Endothelial cell of umbilical vein (primary cell): ENCODE results near the gene NFXL1. TPM values are rescaled to one million over a fixed set of nuclear protein-coding genes. Genes with fewer than 3 reads are reported as not detected.

Experiments used
- BruUV-seq: library from RNA; stranded (reverse); fragments of 400-500 nt; replicated peaks from 2 replicates; lab custom pipeline; 2021; lab: Mats Ljungman, UMichigan
- CTCF ChIA-PET: fragments of 300-600, 350-600 bp; sonication (Branson Sonifier 250); formaldehyde crosslinking; loops from one replicate; lab custom pipeline; 2021; ENCODE audit warnings: antibody characterized with exemption, inconsistent platforms; lab: Charles Lee
- POLR2A ChIA-PET: fragments of 300-600, 350-600 bp; sonication (Branson Sonifier 250); formaldehyde crosslinking; loops from one replicate; lab custom pipeline; 2021; ENCODE audit warnings: antibody characterized with exemption, inconsistent platforms; lab: Charles Lee
- DNase-seq: peaks from one replicate; pipeline ENCODE4 v3.0.0-alpha.2; 2011; ENCODE audit warnings: low read depth, low spot score
- FAIRE-seq: peaks from 2 replicates; lab custom pipeline; 2011; peaks lifted over from hg19 to GRCh38; lab: Jason Lieb, UNC
- H2AFZ ChIP-seq: 2 replicates; pipeline ENCODE4 v1.6.0; 2012; ENCODE audit warnings: low read depth, low read length, control low read depth, inconsistent platforms
- H3K27ac ChIP-seq: 2 replicates; pipeline ENCODE4 v1.5.1; 2011; ENCODE audit warnings: low read depth, mild to moderate bottlenecking, control low read depth, low read length, moderate library complexity; ENCODE audit not compliant: insufficient read depth
- H3K27me3 ChIP-seq, 2 experiments: 2 replicates each; pipeline versions ENCODE4 v1.6.0 to v1.6.1; 2011; ENCODE audit warnings: low read length in 2 of 2, mixed read lengths in 1 of 2; ENCODE audit not compliant: control insufficient read depth in 2 of 2, insufficient read depth in 2 of 2
- H3K36me3 ChIP-seq, 2 experiments: 2 replicates in 1 of 2; 3 replicates in 1 of 2; pipeline ENCODE4 v1.5.1; 2011; ENCODE audit warnings: low read length in 2 of 2, mild to moderate bottlenecking in 1 of 2, moderate library complexity in 1 of 2; ENCODE audit not compliant: control insufficient read depth in 2 of 2, insufficient read depth in 2 of 2; ENCODE audit errors: extremely low read depth in 1 of 2
- H3K4me1 ChIP-seq: 3 replicates; pipeline ENCODE4 v1.5.1; 2011; ENCODE audit warnings: mild to moderate bottlenecking, low read length; ENCODE audit not compliant: control insufficient read depth, insufficient read depth; ENCODE audit errors: extremely low read depth
- H3K4me2 ChIP-seq: 2 replicates; pipeline ENCODE4 v1.6.1; 2011; ENCODE audit warnings: low read length, control low read depth, mixed read lengths; ENCODE audit not compliant: insufficient read depth
- H3K4me3 ChIP-seq, 3 experiments: fragments of 200-600 bp in 1 of 3; sonication (generic), shearing (Covaris generic) in 1 of 3; replicated peaks in 1 of 3; 2 replicates each; pipeline ENCODE4 v1.5.1; 2011 to 2016; ENCODE audit warnings: control low read depth in 3 of 3, low read length in 3 of 3, mild to moderate bottlenecking in 2 of 3, inconsistent platforms in 1 of 3, low read depth in 1 of 3, moderate library complexity in 1 of 3; ENCODE audit not compliant: insufficient read depth in 1 of 3
- H3K79me2 ChIP-seq: 2 replicates; pipeline ENCODE4 v1.6.0; 2012; ENCODE audit warnings: low read length, inconsistent platforms; ENCODE audit not compliant: control insufficient read depth, insufficient read depth
- H3K9ac ChIP-seq: replicated peaks from 2 replicates; pipeline ENCODE3; 2011; ENCODE audit warnings: low read length, control low read depth; ENCODE audit not compliant: insufficient read depth; ENCODE audit errors: extremely low read depth
- H3K9me1 ChIP-seq: replicated peaks from 3 replicates; pipeline ENCODE4 v1.6.0; 2011; ENCODE audit warnings: mild to moderate bottlenecking, low read length; ENCODE audit not compliant: control insufficient read depth, insufficient read depth; ENCODE audit errors: extremely low read depth
- H3K9me3 ChIP-seq: replicated peaks from 2 replicates; pipeline ENCODE4 v1.5.1; 2012; ENCODE audit warnings: low read length, inconsistent platforms; ENCODE audit not compliant: control insufficient read depth, insufficient read depth
- H4K20me1 ChIP-seq: replicated peaks from 2 replicates; pipeline ENCODE3; 2011; ENCODE audit warnings: mild to moderate bottlenecking, low read length; ENCODE audit not compliant: control insufficient read depth, insufficient read depth; ENCODE audit errors: extremely low read depth
- EZH2 ChIP-seq: IDR thresholded peaks from 2 replicates; pipeline ENCODE4 v1.6.1; 2012; ENCODE audit warnings: borderline replicate concordance, low read depth, mild to moderate bottlenecking, moderate library complexity, low read length, inconsistent platforms; ENCODE audit not compliant: severe bottlenecking
- FOS ChIP-seq: IDR thresholded peaks from 2 replicates; pipeline ENCODE4 v1.6.1; 2011; ENCODE audit warnings: mild to moderate bottlenecking, low read length, moderate library complexity, borderline replicate concordance; ENCODE audit not compliant: insufficient read depth
- GATA2 ChIP-seq: IDR thresholded peaks from 2 replicates; pipeline ENCODE4 v1.7.0; 2011; ENCODE audit warnings: low read depth, mild to moderate bottlenecking, moderate library complexity, mixed read lengths, low read length; ENCODE audit not compliant: insufficient read length, insufficient read depth
- JUN ChIP-seq: IDR thresholded peaks from 2 replicates; pipeline ENCODE4 v1.6.1; 2011; ENCODE audit warnings: borderline replicate concordance, low read depth; ENCODE audit not compliant: insufficient read length, insufficient read depth
- MYC ChIP-seq: IDR thresholded peaks from one replicate; pipeline ENCODE4 v1.6.1; 2011; ENCODE audit warnings: mild to moderate bottlenecking, low read depth, low read length
- POLR2A ChIP-seq: IDR thresholded peaks from 2 replicates; pipeline ENCODE4 v1.6.1; 2012; ENCODE audit warnings: low read depth, mild to moderate bottlenecking, control low read depth, low read length
- POLR2AphosphoS5 ChIP-seq: IDR thresholded peaks from 2 replicates; pipeline ENCODE4 v1.6.1; 2012; ENCODE audit warnings: low read depth, mild to moderate bottlenecking, control low read depth, low read length, moderate library complexity; ENCODE audit not compliant: insufficient read depth
- dilution Hi-C: fragments of 300-500 bp; cut with MboI; formaldehyde crosslinking; loops from one replicate; pipeline ENCODE4 v1.15.0; 2019; ENCODE audit warnings: low sequenced_read_pairs; ENCODE audit not compliant: extremely low pct_ligation_motif_present
- intact Hi-C: fragments of 100-400 bp; cut with micrococcal nuclease; formaldehyde crosslinking; loops from one replicate; pipeline ENCODE4 v1.10.0; 2022
- polyA plus RNA-seq, 4 experiments: library from polyadenylated mRNA; depleted of rRNA in 3 of 4; stranded (reverse) in 3 of 4; unstranded in 1 of 4; fragments of >200 nt; gene quantifications; 2 replicates each; pipeline versions ENCODE4 v1.2.1 to v1.2.3, GENCODE V29; 2011 to 2012; ENCODE audit warnings: missing spikeins in 1 of 4
- total RNA-seq: library from RNA; stranded (reverse); gene quantifications from 2 replicates; pipeline ENCODE4 v1.2.3, GENCODE V29; 2021
- TF ChIP-seq, protein P1 (sequence below), 2 donors: IDR thresholded peaks; 1 replicate in 1 of 2; 2 replicates in 1 of 2; pipeline ENCODE4 v1.5.1; 2011; ENCODE audit warnings: low read length in 2 of 2, mild to moderate bottlenecking in 2 of 2, moderate library complexity in 2 of 2, control low read depth in 1 of 2, inconsistent platforms in 1 of 2, low read depth in 1 of 2; ENCODE audit not compliant: insufficient read depth in 1 of 2; ENCODE audit errors: extremely low read depth in 1 of 2
- TF ChIP-seq, protein P2 (sequence below): IDR thresholded peaks from 2 replicates; pipeline ENCODE4 v1.6.1; 2011; ENCODE audit not compliant: insufficient read depth, insufficient read length

Gene NFXL1
- total and polyA plus RNA-seq, 2 donors (not counting 3 experiments of a cell fraction or from before 2014, with no cell fraction given) = 5.1 to 14.6 TPM

DNA sequence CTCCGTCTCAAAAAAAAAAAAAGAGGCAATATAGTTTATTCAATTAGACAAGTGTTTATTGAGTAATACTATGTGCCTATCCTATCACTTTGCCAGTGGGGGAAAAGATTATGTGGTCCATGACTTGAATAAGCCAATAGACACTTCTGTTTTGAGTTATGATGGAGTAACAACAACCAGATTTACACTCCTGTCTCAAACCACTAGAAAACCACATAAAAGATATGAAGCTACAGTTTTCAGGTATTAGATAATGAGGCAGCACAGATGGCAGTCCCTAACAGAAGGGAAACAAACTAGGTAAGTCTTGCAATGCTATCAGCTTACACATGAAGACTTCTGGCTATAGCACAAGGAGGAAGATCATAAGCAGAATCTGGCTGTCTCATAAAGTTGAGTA is 22.5 kb downstream of the NFXL1 start:
- Histone ChIP-seq H3K9ac (no peak overlapping the region), H3K4me3 (no peak overlapping the region), H3K4me1 (no peaks in the 10 kb centered on the region), H3K4me2 (no peak overlapping the region), H4K20me1 (no peaks in the 10 kb centered on the region), H3K36me3 (peaks cover 9 to 12% of the 10 kb centered on the region in 2 experiments), H3K9me1 (no peaks in the 10 kb centered on the region), H3K27ac (no peak overlapping the region), H3K79me2 (no peaks in the 10 kb centered on the region), H3K9me3 (no peaks in the 10 kb centered on the region), H2AFZ (no peak overlapping the region), H3K27me3 (no peaks in the 10 kb centered on the region)
- DNase-seq (no peak), FAIRE-seq (no peak)
- ChIA-PET CTCF (no interaction called here), POLR2A (no interaction called here)
- intact Hi-C loops = no loop called here
- dilution Hi-C loops = no loop called here
- TF ChIP-seq FOS = no peak
- no peak for TF ChIP-seq JUN
- no peak for TF ChIP-seq MYC
- TF ChIP-seq, protein P1, sequence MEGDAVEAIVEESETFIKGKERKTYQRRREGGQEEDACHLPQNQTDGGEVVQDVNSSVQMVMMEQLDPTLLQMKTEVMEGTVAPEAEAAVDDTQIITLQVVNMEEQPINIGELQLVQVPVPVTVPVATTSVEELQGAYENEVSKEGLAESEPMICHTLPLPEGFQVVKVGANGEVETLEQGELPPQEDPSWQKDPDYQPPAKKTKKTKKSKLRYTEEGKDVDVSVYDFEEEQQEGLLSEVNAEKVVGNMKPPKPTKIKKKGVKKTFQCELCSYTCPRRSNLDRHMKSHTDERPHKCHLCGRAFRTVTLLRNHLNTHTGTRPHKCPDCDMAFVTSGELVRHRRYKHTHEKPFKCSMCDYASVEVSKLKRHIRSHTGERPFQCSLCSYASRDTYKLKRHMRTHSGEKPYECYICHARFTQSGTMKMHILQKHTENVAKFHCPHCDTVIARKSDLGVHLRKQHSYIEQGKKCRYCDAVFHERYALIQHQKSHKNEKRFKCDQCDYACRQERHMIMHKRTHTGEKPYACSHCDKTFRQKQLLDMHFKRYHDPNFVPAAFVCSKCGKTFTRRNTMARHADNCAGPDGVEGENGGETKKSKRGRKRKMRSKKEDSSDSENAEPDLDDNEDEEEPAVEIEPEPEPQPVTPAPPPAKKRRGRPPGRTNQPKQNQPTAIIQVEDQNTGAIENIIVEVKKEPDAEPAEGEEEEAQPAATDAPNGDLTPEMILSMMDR (IDR thresholded peaks at IDR 0.05; ENCODE audit: extremely low read depth in 1 of 2, insufficient read depth in 1 of 2, low read depth in 1 of 2, low read length in 2 of 2) = no peak
- TF ChIP-seq EZH2 = no peak
- TF ChIP-seq POLR2A = no peak
- TF ChIP-seq POLR2AphosphoS5 = no peak
- TF ChIP-seq, protein P2, sequence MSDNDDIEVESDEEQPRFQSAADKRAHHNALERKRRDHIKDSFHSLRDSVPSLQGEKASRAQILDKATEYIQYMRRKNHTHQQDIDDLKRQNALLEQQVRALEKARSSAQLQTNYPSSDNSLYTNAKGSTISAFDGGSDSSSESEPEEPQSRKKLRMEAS = no peak
- TF ChIP-seq GATA2 = no peak
- BruUV-seq = no TSS peak
